ENCODE results near the gene MDH1.

The MDH1 gene

DNA sequence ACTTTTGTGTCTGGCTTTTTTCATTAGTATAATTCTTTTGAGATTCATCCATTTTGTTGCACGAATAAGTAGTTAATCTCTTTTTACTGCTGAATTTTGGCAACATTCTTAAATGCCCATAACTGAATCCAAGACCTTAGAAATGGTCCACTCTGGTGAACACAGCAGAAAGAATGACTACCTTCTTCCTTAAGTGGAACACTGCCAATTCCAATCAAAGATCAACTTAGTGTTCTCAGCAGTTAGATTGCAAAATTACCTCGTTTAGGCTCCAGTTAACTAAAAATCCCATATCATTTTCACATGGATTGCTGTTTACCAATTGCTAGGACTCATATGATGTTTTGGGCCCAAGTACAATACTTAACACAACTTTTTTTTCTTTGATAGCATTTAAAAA is 59.9 kb downstream of the MDH1 start:
- Histone ChIP-seq H3K4me2 (ENCODE audit: low read length) (no peak overlapping the region), H3K4me3 (ENCODE audit: low read length) (no peak overlapping the region), H3K4me1 (ENCODE audit: control insufficient read depth, insufficient read depth, low read length) (peaks cover 4% of the 10 kb centered on the region), H3K9ac (ENCODE audit: low read depth, low read length) (no peak overlapping the region), H3K27me3 (ENCODE audit: control insufficient read depth, insufficient read depth, low read length) (no peaks in the 10 kb centered on the region), H3K9me3 (replicated peaks; ENCODE audit: low read length) (no peaks in the 10 kb centered on the region), H3K36me3 (ENCODE audit: insufficient read depth, low read length) (no peaks in the 10 kb centered on the region)

- H3K4me2 ChIP-seq (ENCODE audit: low read length) = no peak overlapping the region
- H3K9me3 ChIP-seq (replicated peaks; ENCODE audit: low read length) = no peaks in the 10 kb centered on the region
- H3K27me3 ChIP-seq (ENCODE audit: control insufficient read depth, insufficient read depth, low read length) = no peaks in the 10 kb centered on the region
- H3K4me1 ChIP-seq (ENCODE audit: control insufficient read depth, insufficient read depth, low read length) = no peaks in the 10 kb centered on the region
- H3K4me3 ChIP-seq (ENCODE audit: low read length) = no peak overlapping the region
- H3K36me3 ChIP-seq (ENCODE audit: insufficient read depth, low read length) = no peaks in the 10 kb centered on the region
- no peak overlapping the region for H3K9ac ChIP-seq (ENCODE audit: low read depth, low read length)
These were observed 61.1 kb downstream of the MDH1 start for GRCh38 chr2:63649829-63650228.

DNA sequence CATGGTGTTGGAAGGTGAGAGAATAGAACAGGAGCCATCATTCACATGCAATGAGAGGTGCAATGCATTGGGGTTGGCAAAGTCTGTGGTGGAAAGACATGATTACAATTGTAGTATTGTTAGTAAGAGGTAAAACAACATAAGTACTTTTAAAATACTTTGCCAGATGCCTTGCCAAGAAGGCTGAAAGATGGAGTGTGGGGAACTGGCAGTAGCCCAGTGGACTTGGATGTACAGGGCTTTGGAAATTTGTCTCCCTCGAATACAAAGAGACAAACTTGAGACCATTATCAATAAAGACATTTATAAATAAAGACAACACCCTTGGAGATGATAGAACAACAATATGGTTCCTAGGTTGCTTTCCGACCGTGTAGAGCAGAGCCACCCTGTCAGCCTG is 62.0 kb downstream of the MDH1 start:
- H3K4me3 ChIP-seq (ENCODE audit: low read length) = no peak overlapping the region
- H3K9ac ChIP-seq (ENCODE audit: low read depth, low read length) = no peak overlapping the region
- no peaks in the 10 kb centered on the region for H3K9me3 ChIP-seq (replicated peaks; ENCODE audit: low read length)
- H3K4me1 ChIP-seq (ENCODE audit: control insufficient read depth, insufficient read depth, low read length) = no peaks in the 10 kb centered on the region
- no peaks in the 10 kb centered on the region for H3K27me3 ChIP-seq (ENCODE audit: control insufficient read depth, insufficient read depth, low read length)
- H3K4me2 ChIP-seq (ENCODE audit: low read length) = no peak overlapping the region
- no peaks in the 10 kb centered on the region for H3K36me3 ChIP-seq (ENCODE audit: insufficient read depth, low read length)

GRCh38 chr2:63651356-63651755 is 62.6 kb downstream of the MDH1 start:
- H3K9ac ChIP-seq (ENCODE audit: low read depth, low read length) = no peak overlapping the region
- H3K36me3 ChIP-seq (ENCODE audit: insufficient read depth, low read length) = no peaks in the 10 kb centered on the region
- no peaks in the 10 kb centered on the region for H3K9me3 ChIP-seq (replicated peaks; ENCODE audit: low read length)
- H3K4me2 ChIP-seq (ENCODE audit: low read length) = no peak overlapping the region
- H3K4me1 ChIP-seq (ENCODE audit: control insufficient read depth, insufficient read depth, low read length) = no peaks in the 10 kb centered on the region
- H3K4me3 ChIP-seq (ENCODE audit: low read length) = no peak overlapping the region
- H3K27me3 ChIP-seq (ENCODE audit: control insufficient read depth, insufficient read depth, low read length) = no peaks in the 10 kb centered on the region

DNA sequence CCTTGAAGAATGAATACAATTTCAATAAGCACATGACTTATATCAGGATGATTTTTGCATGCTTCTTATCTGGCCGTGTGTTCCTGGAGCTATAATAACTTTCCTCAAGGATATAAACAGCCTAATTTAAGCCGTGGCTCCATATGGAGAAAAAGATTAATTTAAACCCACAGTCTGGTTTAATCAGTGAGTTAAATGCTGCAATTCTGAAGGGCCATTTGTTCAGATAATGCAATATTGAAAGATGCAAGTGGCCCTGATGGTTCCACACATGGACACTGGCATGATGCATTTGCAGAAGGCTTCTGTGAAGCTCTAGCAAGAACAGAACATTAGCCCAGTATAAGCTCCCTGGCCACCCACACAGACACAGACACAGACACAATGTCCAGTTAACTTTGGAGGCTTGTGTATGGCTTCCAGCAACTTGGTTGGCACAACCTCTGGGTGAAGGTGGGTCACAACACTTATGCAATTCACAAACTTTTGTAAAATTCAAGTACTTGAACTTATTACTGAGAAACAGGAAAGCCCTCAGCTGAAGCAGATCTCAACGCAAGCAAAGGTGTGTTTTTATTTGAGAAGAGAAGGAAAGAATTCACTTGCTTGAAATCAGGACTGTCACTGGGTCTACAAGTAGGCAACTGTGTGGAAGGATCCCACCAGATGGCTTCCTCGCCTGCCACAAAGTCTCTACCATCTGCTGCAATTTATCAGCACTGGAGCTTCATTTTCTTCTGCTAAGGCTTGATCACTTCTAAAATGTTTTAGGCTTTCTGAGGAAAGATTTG is 63.3 kb downstream of the MDH1 start:
- no peak overlapping the region for H3K9ac ChIP-seq (ENCODE audit: low read depth, low read length)
- no peaks in the 10 kb centered on the region for H3K27me3 ChIP-seq (ENCODE audit: control insufficient read depth, insufficient read depth, low read length)
- no peaks in the 10 kb centered on the region for H3K9me3 ChIP-seq (replicated peaks; ENCODE audit: low read length)
- H3K4me1 ChIP-seq (ENCODE audit: control insufficient read depth, insufficient read depth, low read length) = no peaks in the 10 kb centered on the region
- no peak overlapping the region for H3K4me2 ChIP-seq (ENCODE audit: low read length)
- no peaks in the 10 kb centered on the region for H3K36me3 ChIP-seq (ENCODE audit: insufficient read depth, low read length)
- no peak overlapping the region for H3K4me3 ChIP-seq (ENCODE audit: low read length)

DNA sequence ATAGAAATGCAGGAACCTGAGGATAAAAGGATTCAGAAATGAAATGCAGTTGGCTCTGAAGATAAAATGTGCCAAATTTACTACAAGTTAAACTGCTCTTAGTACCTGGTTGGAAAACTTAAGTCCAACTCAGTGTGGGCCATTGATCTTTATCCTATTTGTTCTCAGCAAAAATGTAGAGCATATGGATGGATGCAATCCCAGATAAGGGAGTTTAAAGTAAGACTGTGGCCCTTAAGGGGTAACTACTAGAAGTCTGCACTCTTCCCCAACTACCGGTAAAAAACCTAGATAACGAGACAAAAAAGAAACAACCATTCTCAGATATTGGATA is 63.9 kb downstream of the MDH1 start:
- Histone ChIP-seq H3K9me3 (replicated peaks; ENCODE audit: low read length) (no peaks in the 10 kb centered on the region), H3K36me3 (ENCODE audit: insufficient read depth, low read length) (no peaks in the 10 kb centered on the region), H3K9ac (ENCODE audit: low read depth, low read length) (no peak overlapping the region)

GRCh38 chr2:63654959-63655358 is 66.2 kb downstream of the MDH1 start:
- H3K4me1 ChIP-seq (ENCODE audit: control insufficient read depth, insufficient read depth, low read length) = peaks cover 4% of the 10 kb centered on the region
- no peaks in the 10 kb centered on the region for H3K27me3 ChIP-seq (ENCODE audit: control insufficient read depth, insufficient read depth, low read length)
- no peak overlapping the region for H3K4me3 ChIP-seq (ENCODE audit: low read length)
- H3K4me2 ChIP-seq (ENCODE audit: low read length) = no peak overlapping the region
- H3K36me3 ChIP-seq (ENCODE audit: insufficient read depth, low read length) = no peaks in the 10 kb centered on the region
- H3K9ac ChIP-seq (ENCODE audit: low read depth, low read length) = no peak overlapping the region
- no peaks in the 10 kb centered on the region for H3K9me3 ChIP-seq (replicated peaks; ENCODE audit: low read length)

More for the DNA sequence above, 63.9 kb downstream of the MDH1 start:
- Histone ChIP-seq H3K4me1 (ENCODE audit: control insufficient read depth, insufficient read depth, low read length) (no peaks in the 10 kb centered on the region), H3K27me3 (ENCODE audit: control insufficient read depth, insufficient read depth, low read length) (no peaks in the 10 kb centered on the region), H3K4me3 (ENCODE audit: low read length) (no peak overlapping the region), H3K4me2 (ENCODE audit: low read length) (no peak overlapping the region)
